Activated CD8-positive, alpha-beta memory T cell treated with anti-CD3 and anti-CD28 coated beads, Interleukin-2, amount 50 U/mL, for 4 hours (primary cell): Measurements from ENCODE around the gene IL17F.
"Not testable (repeated sequence)": the region's sequence is repeated elsewhere in the genome, so short reads cannot be mapped to it uniquely, and the experiment has no call there.

ENCODE experiments used
- DNase-seq: peaks from one replicate; pipeline ENCODE4 v3.0.0-alpha.2; 2020

The IL17F gene

GRCh38 chr6:52243282-52243893, 912 bp downstream of the IL17F start:
- no peak for DNase-seq

GRCh38 chr6:52241819-52242218, 2.5 kb downstream of the IL17F start:
- DNase-seq = no peak

- no peak for DNase-seq
These were observed 10.1 kb downstream of the IL17F start for GRCh38 chr6:52233975-52234823.

- DNase-seq = no peak
These were observed 11.3 kb downstream of the IL17F start for GRCh38 chr6:52233005-52233404.

GRCh38 chr6:52231406-52232127, 12.7 kb downstream of the IL17F start:
- DNase-seq = no peak

GRCh38 chr6:52230685-52231084, 13.6 kb downstream of the IL17F start:
- DNase-seq = no peak

GRCh38 chr6:52227495-52227894, 16.8 kb downstream of the IL17F start:
- no peak for DNase-seq

- DNase-seq = no peak
These were observed 23.0 kb downstream of the IL17F start for GRCh38 chr6:52221302-52221701.

GRCh38 chr6:52217761-52218160, 26.5 kb downstream of the IL17F start:
- DNase-seq = no peak

- DNase-seq = no peak
These were observed 27.2 kb downstream of the IL17F start for GRCh38 chr6:52216932-52217575.

GRCh38 chr6:52215787-52216186, 28.5 kb downstream of the IL17F start:
- no peak for DNase-seq

GRCh38 chr6:52213127-52213526, 31.2 kb downstream of the IL17F start:
- no peak for DNase-seq

GRCh38 chr6:52210227-52210626, 34.1 kb downstream of the IL17F start:
- DNase-seq = no peak

GRCh38 chr6:52209770-52210169, 34.5 kb downstream of the IL17F start:
- DNase-seq = no peak

GRCh38 chr6:52208612-52209011, 35.7 kb downstream of the IL17F start:
- DNase-seq = no peak

GRCh38 chr6:52207066-52207465, 37.2 kb downstream of the IL17F start:
- no peak for DNase-seq

GRCh38 chr6:52201493-52201892, 42.8 kb downstream of the IL17F start:
- DNase-seq = no peak

GRCh38 chr6:52201046-52201445, 43.3 kb downstream of the IL17F start:
- DNase-seq = no peak

- DNase-seq = not testable (repeated sequence)
These were observed 44.2 kb downstream of the IL17F start for GRCh38 chr6:52200088-52200487.

GRCh38 chr6:52195886-52196285, 48.4 kb downstream of the IL17F start:
- no peak for DNase-seq

GRCh38 chr6:52191824-52192223, 52.5 kb downstream of the IL17F start:
- DNase-seq = no peak

GRCh38 chr6:52190409-52190808, 53.9 kb downstream of the IL17F start:
- DNase-seq = no peak

- DNase-seq = no peak
These were observed 54.3 kb downstream of the IL17F start for GRCh38 chr6:52189974-52190373.
